Body of pancreas (tissue), 4 donors: Measurements from ENCODE around the gene TSPAN33. TPM values are rescaled to one million over a fixed set of nuclear protein-coding genes. Genes with fewer than 3 reads are reported as not detected.

Source experiments
- ATAC-seq: fragments of 150-250 bp; one replicate; pipeline ENCODE4 v1.9.1; 2016
- DNase-seq, 4 donors: peaks; one replicate each; pipeline ENCODE4 v3.0.0-alpha.2; 2019
- H3K27ac ChIP-seq, 4 donors: fragments of 200-600 bp; sonication (generic); 1 replicate in 3 of 4; 2 replicates in 1 of 4; pipeline versions ENCODE4 v1.5.1 to v1.6.1; 2016 to 2019; ENCODE audit warnings: mild to moderate bottlenecking in 1 of 4, mixed read lengths in 1 of 4, moderate library complexity in 1 of 4
- H3K27me3 ChIP-seq, 2 donors: fragments of 200-600 bp; sonication (generic); one replicate each; pipeline ENCODE4 v1.6.0; 2016; ENCODE audit warnings: mild to moderate bottlenecking in 1 of 2
- H3K36me3 ChIP-seq, 2 donors: fragments of 200-600 bp; sonication (generic); replicated peaks in 1 of 2; 2 replicates each; pipeline ENCODE4 v1.5.1; 2016; ENCODE audit warnings: low read depth in 2 of 2; ENCODE audit not compliant: insufficient read depth in 1 of 2
- H3K4me1 ChIP-seq: fragments of 200-600 bp; sonication (generic); one replicate; pipeline ENCODE4 v1.6.0; 2016
- H3K4me3 ChIP-seq, 2 donors: fragments of 200-600 bp; sonication (generic); 1 replicate in 1 of 2; 2 replicates in 1 of 2; pipeline ENCODE4 v1.5.1; 2016 to 2019
- H3K9me3 ChIP-seq, 3 donors: fragments of 200-600 bp; sonication (generic); 1 replicate in 2 of 3; 2 replicates in 1 of 3; pipeline ENCODE4 v1.5.1; 2016
- POLR2A ChIP-seq, 3 donors: fragments of 450-650 bp; IDR thresholded peaks; one replicate each; pipeline ENCODE4 v1.6.1; 2016; ENCODE audit warnings: antibody characterized with exemption in 3 of 3, mild to moderate bottlenecking in 2 of 3
- WGBS, 2 donors: methylation state at CpG; one replicate each; pipeline ENCODE4 v1.1.5; 2017; 5-methylcytosine and 5-hydroxymethylcytosine counted together
- intact Hi-C: fragments of 100-400 bp; cut with DNase I; formaldehyde crosslinking; loops from one replicate; pipeline ENCODE4 v1.15.1; 2023
- total RNA-seq, 2 donors: library from RNA; depleted of rRNA; stranded (reverse); fragments of >200 nt; gene quantifications; one replicate each; pipeline ENCODE4 v1.1.0, GENCODE V29; 2016
- TF ChIP-seq, protein P1 (sequence below), 7 experiments: fragments of 450-650 bp in 4 of 7; fragments of 200-600 bp in 3 of 7; sonication (generic) in 3 of 7; IDR thresholded peaks; one replicate each; pipeline ENCODE4 v1.5.1; 2016 to 2019; ENCODE audit warnings: antibody characterized with exemption in 7 of 7

TSPAN33 gene
- total RNA-seq, 2 donors from 2014 or later = 12.5 to 17.1 TPM

DNA sequence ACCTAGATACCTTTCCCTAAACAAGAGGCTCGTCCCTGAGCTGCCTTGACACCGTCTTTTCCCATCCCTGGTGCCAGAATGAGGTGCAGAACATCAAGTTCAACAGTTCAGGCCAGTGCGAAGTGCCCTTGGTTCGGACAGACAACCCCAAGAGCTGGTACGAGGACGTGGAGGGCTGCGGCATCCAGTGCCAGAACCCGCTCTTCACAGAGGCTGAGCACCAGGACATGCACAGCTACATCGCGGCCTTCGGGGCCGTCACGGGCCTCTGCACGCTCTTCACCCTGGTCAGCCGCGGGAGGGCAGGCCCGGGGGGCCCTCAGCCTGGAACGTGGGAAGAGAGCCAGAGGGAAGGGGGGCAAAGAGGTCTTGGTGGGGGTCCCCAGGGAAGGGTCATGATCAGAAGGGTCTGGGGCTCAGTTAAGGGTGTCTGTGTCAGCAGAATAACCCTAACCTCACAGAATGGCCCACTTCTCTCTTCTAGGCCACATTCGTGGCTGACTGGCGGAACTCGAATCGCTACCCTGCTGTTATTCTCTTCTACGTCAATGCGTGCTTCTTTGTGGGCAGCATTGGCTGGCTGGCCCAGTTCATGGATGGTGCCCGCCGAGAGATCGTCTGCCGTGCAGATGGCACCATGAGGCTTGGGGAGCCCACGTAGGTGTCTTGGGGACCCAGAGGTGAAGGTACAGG lies 60.8 kb downstream of the TSPAN33 start:
- DNase-seq (no peak), ATAC-seq (no peak)
- H3K36me3 ChIP-seq = no peaks in the 10 kb centered on the region
- no peaks in the 10 kb centered on the region for H3K9me3 ChIP-seq
- no peak overlapping the region for H3K4me3 ChIP-seq
- H3K4me1 ChIP-seq = no peaks in the 10 kb centered on the region
- H3K27ac ChIP-seq = no peak overlapping the region
- WGBS, 2 donors = 86 to 89% methylated on average over 18 to 27 of the region's 29 CpGs
- intact Hi-C loops = loop anchor here (5.0 kb wide), 1 partner anchor 43 kb away; no protein-coding TSS in a partner anchor
- no peak for TF ChIP-seq POLR2A (IDR thresholded peaks at IDR 0.05)
- TF ChIP-seq, protein P1, sequence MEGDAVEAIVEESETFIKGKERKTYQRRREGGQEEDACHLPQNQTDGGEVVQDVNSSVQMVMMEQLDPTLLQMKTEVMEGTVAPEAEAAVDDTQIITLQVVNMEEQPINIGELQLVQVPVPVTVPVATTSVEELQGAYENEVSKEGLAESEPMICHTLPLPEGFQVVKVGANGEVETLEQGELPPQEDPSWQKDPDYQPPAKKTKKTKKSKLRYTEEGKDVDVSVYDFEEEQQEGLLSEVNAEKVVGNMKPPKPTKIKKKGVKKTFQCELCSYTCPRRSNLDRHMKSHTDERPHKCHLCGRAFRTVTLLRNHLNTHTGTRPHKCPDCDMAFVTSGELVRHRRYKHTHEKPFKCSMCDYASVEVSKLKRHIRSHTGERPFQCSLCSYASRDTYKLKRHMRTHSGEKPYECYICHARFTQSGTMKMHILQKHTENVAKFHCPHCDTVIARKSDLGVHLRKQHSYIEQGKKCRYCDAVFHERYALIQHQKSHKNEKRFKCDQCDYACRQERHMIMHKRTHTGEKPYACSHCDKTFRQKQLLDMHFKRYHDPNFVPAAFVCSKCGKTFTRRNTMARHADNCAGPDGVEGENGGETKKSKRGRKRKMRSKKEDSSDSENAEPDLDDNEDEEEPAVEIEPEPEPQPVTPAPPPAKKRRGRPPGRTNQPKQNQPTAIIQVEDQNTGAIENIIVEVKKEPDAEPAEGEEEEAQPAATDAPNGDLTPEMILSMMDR (IDR thresholded peaks at IDR 0.05) = no peak
- H3K27me3 ChIP-seq = no peaks in the 10 kb centered on the region

- no peak for ATAC-seq
- intact Hi-C loops = loop anchor here (5.0 kb wide), 1 partner anchor 44 kb away; no protein-coding TSS in a partner anchor
- 88 to 93% methylated on average over 17 to 18 of the region's 18 CpGs for WGBS, 2 donors
- no peak for TF ChIP-seq POLR2A (IDR thresholded peaks at IDR 0.05)
- TF ChIP-seq, protein P1 (IDR thresholded peaks at IDR 0.05) = no peak
- Histone ChIP-seq H3K9me3 (no peaks in the 10 kb centered on the region), H3K36me3 (no peaks in the 10 kb centered on the region), H3K4me1 (no peaks in the 10 kb centered on the region), H3K27me3 (no peaks in the 10 kb centered on the region), H3K4me3 (no peak overlapping the region), H3K27ac (no peak overlapping the region)
- no peak for DNase-seq
Observed at GRCh38 chr7:129205987-129206785, 61.7 kb downstream of the TSPAN33 start.

GRCh38 chr7:129208667-129209066 lies 64.2 kb downstream of the TSPAN33 start:
- Histone ChIP-seq H3K9me3 (no peaks in the 10 kb centered on the region), H3K36me3 (no peaks in the 10 kb centered on the region), H3K4me3 (no peak overlapping the region), H3K27me3 (no peaks in the 10 kb centered on the region), H3K27ac (no peak overlapping the region), H3K4me1 (no peaks in the 10 kb centered on the region)
- intact Hi-C loops = loop anchor here (5.0 kb wide), 1 partner anchor 46 kb away; no protein-coding TSS in a partner anchor
- TF ChIP-seq, protein P1 (IDR thresholded peaks at IDR 0.05) = no peak
- no peak for TF ChIP-seq POLR2A (IDR thresholded peaks at IDR 0.05)
- no peak for ATAC-seq
- WGBS, 2 donors = 83 to 85% methylated on average over 4 to 9 of the region's 9 CpGs
- DNase-seq = no peak

- no peaks in the 10 kb centered on the region for H3K27me3 ChIP-seq
- no peak overlapping the region for H3K27ac ChIP-seq
- no peak for ATAC-seq
- H3K36me3 ChIP-seq = no peaks in the 10 kb centered on the region
- no peaks in the 10 kb centered on the region for H3K9me3 ChIP-seq
- intact Hi-C loops = loop anchor here (5.0 kb wide), 1 partner anchor 47 kb away; no protein-coding TSS in a partner anchor
- no peak overlapping the region for H3K4me3 ChIP-seq
- TF ChIP-seq, protein P1 (IDR thresholded peaks at IDR 0.05) = no peak
- no peak for TF ChIP-seq POLR2A (IDR thresholded peaks at IDR 0.05)
- 87 to 89% methylated on average over 15 of the region's 15 CpGs for WGBS, 2 donors
- no peak for DNase-seq
- H3K4me1 ChIP-seq = no peaks in the 10 kb centered on the region
Observed at GRCh38 chr7:129209067-129209926, 64.8 kb downstream of the TSPAN33 start.
